ENCODE data around the gene GFY. TPM values are rescaled to one million over a fixed set of nuclear protein-coding genes. Genes with fewer than 3 reads are reported as not detected.
A peak's percentile ranks its signal among the peaks of the same experiment; 100 is the strongest.

GFY gene
- polyA plus RNA-seq (2014; cell fraction: cytosol; rRNA removed): not detected in 2 replicates
- polyA plus RNA-seq (2014; cell fraction: nucleus; rRNA removed): not detected in 2 replicates

DNA sequence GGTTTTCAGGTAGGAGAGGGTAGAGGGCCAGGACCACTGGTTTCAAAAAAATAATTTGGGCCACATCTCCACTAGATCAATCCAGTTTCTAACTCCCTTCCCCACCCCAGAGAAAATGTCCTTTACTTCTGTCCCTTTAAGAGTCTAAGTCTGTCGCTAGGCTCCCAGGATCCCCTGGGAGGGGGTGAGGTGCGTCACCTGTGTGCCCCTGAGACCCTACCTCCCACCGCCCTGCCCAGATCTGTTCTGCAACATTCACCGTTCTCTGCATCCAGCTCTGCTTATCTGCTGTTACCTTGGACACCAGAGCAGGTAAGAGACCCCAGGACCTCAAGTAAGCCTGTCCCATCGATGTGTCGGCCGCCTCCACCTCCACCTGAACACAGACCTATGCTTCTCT, at the start of gene GFY:
Gene GFY (plus strand): TSS at position 211 of the 400 bp plus-strand sequence. CDS start 1,043 bp downstream, outside the sequence.
- DNase-seq (ENCODE audit: low spot score): no peak

DNA sequence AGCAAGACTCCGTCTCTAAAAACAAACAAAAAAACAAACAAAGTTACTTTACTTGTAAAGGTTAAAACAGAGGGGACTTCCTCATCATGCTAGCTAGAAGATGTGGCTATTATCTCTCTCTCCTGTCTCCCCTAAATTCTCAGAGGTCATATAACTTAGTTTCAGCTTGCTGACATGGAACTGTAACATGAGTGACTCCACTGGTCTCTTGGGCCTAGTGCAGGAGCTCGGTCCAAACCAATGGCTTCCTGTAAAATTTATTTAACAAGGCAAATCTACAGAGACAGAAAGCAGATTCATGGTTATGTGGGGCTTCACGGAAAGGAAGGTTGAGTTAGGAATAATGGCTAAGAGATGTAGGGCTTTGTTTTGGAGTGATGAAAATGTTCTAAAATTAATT, 46.7 kb upstream of the GFY start:
- DNase-seq (ENCODE audit: low spot score): no peak

DNA sequence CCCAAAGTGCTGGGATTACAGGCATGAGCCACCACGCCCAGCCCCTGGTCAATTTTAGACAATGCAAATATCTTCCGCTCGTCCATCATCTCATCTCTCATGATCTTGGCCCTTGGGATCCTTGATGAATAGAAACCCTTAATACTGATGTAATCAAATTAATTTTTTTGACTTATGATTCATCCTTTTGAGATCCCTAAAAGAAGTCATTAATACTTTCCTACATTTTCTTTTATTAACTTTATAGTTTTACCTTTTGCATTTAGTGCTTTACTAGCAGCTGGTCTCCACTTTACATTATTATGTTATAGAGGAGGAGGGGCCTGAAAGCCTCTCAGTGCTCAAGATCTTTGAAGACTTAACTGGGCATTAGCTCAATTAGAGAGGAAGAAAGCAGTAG, 44.8 kb upstream of the GFY start:
- no peak for DNase-seq (ENCODE audit: low spot score)

- DNase-seq (ENCODE audit: low spot score): no peak
Observed at GRCh38 chr19:49382639-49383038, 42.5 kb upstream of the GFY start.

DNA sequence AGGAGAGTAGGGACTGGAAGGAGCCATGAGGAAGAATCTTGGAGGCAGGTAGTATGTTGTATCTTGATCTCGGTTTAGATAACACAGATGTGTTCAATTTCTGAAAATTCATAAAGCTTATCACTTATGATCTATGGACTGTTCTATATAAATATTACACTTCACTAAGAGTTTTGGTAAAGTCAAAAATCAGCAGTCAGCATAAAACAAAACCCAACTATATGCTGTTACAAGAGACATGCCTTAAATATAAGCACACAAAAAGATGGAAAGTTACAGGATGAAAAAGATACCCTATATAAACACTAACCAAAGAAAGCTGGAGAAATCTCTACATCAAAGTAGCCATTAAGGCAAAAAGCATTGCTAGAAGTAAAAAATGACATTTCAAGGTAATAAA, 41.6 kb upstream of the GFY start:
- DNase-seq (ENCODE audit: low spot score): no peak

DNA sequence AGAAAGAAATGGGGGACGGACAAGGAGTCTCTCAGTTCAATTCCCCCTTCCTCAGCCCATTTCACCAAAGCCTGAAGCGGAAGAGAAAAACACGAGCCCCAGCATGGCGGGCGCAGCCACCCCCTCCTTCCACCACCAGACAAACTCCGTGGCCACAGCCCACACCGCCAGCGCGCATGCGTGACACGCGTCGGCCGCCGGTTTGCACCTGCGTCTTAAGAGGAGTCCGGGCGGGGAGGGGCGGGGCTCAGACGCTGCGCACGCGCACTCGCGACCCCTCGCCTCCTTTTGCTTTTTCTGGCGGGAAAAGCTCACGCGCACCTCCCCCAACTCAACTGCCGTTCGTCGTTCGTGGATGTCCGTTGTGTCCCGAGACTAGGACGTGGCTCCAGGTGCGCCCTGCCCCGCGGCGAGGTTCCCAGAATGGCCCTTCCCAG, 37.2 kb upstream of the GFY start, which contains the start of gene KASH5:
Gene KASH5 (plus strand): TSS at position 314 of the 437 bp plus-strand sequence. CDS start 2,635 bp downstream, outside the sequence.
- DNase-seq (ENCODE audit: low spot score): no peak

- no peak for DNase-seq (ENCODE audit: low spot score)
Observed at GRCh38 chr19:49389406-49389805, 35.8 kb upstream of the GFY start.

DNA sequence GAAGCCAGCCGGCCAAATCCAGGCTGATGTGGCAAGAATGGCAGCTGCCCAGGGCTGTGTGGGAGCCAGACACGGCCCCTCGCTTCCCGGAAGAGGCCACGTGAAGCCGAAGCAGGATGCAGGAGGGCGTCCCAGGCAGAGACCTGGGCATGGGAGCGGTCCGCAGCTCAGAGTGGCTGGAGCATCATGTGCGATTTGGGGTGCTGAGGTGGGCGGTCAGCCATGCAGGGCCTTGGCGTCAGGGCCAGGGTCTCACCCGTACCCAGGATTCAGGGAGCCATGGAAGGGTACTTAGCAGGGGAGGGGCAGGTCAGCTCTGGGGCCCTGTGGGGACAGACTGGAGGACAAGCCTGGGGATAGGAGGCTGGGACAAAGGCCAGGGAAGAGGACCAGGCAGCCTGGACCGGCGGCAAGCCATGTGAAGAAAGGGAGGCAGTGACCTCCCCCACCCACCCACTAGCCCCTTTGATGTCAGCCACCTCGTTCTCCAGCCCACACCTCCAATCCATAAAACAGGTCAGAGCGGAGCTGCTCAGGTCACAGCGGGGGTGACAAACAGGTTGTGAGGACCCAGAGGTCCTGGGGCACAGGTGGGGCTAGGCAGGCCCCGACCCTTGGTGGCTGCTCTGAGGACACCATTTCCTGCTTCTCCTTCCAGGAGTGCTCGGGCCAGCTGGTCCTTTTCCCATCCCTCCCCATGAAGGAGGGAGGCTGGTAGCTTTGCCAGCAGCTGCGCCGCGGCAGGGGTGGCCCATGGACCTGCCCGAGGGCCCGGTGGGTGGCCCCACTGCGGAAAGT, 34.9 kb upstream of the GFY start:
- no peak for DNase-seq (ENCODE audit: low spot score)

GRCh38 chr19:49390929-49391359, 34.2 kb upstream of the GFY start:
- DNase-seq (ENCODE audit: low spot score): no peak

DNA sequence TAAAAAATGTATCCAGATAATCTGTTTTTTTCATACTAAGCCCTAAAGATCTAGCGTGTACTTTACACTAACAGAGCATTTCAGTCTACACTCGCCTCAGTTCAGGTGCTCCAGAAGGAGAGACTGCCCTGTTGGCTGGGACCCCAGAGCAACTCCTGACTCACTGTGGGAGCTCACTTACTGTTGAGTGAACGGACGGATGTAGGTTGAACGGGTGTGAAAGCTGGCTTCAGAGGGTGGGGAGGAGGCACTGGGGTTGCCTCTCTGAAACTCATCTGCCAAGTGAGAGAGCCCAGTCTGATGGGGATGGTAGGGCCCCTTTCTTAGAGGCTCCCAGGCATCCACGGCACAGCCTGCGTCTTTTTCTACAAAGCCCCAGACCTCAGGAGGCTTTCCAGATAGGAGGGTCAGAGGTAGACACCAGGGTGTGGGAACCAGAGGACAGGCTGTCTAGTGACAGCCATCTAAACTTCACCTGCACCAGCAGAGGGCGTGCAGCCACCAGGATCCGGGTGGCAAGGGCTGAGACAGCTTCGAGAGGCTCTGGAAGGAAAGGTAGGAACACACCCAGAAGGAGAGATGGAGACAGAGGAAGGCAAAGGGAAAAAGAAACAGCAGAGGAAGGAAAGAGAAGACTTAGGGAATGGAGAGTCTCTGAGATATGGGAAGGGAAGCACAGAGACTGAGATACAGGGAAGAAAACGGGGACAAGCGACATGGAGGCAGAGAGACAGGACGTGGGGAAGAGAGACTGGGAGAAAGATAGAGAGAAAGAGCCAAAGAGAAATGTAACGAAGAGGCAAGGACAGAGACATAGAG, 33.4 kb upstream of the GFY start:
- peak; percentile 71 for DNase-seq (ENCODE audit: low spot score)

GRCh38 chr19:49393881-49394280, 31.3 kb upstream of the GFY start:
- DNase-seq (ENCODE audit: low spot score): no peak

- DNase-seq (ENCODE audit: low spot score): no peak
Observed at GRCh38 chr19:49395581-49396407, 29.4 kb upstream of the GFY start.

- no peak for DNase-seq (ENCODE audit: low spot score)
Observed at GRCh38 chr19:49396738-49397505, 28.3 kb upstream of the GFY start.

DNA sequence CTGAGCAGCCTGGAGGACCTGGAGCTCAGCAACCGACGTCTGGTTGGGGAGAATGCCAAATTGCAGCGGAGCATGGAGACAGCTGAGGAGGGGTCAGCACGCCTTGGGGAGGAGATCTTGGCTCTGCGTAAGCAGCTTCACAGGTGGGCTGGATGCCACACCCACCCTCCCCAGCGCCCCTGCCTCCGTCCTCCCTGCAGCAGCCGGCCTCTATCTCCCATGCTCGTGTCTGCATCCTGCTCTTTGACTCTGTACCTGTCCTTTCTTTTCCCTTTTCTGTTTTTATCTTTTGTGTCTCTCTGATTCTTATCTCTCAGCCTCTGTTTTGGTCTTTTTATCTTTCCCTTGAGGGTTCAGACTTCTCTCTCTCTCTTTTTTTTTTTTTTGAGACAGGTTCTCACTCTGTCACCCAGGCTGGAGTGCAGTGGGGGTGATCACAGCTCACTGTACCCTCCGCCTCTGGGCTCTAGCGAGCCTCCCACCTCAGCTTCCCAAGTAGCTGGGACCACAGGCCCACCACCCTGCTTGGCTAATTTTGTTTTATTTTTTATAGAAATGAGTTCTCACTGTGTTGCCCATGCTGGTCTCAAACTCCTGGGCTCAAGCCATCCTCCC, 27.1 kb upstream of the GFY start:
- no peak for DNase-seq (ENCODE audit: low spot score)

DNA sequence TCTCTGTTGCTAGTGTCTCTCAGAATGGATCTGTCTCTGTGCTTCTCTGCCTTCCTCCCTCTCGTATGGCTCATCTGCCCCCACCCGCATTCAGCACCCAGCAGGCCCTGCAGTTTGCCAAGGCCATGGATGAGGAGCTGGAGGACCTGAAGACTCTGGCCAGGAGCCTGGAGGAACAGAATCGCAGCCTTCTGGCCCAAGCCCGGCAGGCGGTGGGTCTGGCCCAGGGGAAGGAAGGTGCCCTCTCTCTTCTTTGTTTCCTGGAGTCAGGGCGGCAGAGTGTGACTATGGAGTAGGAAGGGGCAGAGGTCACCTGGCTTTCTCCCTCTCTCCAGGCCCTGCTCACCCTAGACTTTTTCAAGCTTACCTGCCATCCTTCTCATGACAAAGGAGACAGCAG, 26.3 kb upstream of the GFY start:
- DNase-seq (ENCODE audit: low spot score): no peak

DNA sequence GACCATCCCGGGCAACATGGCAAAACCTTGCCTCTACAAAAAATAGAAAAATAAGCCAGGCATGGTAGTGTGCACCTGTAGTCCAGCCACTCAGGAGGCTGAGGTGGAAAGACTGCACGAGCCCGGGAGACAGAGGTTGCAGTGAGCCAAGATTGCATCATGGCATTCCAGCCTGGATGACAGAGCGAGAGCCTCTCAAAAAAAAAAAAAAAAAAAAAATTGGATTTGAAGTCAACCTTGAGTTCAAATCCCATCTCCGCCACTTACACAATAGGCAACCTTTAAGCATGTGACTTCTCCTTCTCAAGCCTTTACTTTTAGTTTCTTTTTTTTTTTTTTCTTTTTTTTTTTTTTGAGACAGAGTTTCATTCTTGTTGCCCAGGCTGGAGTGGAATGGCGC, 25.2 kb upstream of the GFY start:
- no peak for DNase-seq (ENCODE audit: low spot score)

DNA sequence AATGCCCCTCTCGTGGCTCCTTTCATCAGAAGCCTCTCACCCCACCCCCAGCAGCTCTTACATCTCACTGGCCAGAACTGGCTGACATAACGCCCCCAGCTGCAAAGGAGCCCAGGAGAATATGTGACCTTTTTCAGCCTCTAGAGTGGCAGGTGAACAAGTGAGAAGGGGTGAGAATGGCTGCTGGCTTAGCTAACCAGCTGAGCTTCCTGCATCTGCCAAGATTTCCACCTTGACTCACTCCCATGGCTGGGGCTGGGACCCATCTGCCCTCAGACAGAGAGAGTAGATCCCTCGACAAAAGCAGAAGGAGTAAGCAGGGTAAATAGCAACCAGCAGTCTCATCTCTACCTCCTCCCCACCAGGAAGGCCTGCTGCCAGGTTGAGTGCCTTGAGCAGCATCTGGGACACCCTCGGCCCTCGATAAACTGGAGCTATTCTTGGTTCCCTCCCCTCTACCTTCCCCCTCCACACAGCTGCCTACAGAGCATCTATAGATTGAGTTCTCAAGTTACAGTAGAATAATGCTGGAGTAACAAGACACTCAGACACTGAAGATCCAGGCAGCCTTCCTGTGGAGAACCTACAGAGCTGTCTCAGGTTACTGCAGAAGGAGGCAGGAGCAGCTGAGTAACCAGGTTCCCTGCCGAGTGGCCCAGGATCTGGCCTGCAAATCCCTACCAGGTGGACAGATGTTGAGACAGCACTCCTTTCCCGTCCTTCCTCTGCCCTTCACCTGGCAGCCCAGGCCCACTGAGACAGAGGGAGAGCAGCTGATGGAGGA, 21.6 kb upstream of the GFY start:
- no peak for DNase-seq (ENCODE audit: low spot score)

DNA sequence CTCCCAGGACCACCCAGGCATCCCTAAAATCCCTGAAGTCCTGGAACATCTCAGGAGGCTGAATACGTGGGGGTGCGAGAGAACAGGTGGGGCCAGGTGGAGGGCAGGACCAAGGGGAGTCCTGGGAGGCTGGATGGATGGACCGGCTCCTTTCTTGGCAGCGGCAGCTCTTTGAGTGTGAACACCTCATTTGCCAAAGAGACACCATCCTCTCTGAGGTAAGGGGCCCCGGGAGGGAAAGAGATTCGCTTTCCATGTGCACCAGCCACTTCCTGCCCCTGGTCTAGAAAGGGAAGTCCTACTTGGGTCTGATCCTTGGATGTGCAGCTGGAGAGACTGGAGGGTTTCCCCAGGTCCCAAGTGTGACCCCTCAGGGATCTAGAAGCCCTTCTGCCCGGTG, 18.1 kb upstream of the GFY start:
- DNase-seq (ENCODE audit: low spot score): no peak

DNA sequence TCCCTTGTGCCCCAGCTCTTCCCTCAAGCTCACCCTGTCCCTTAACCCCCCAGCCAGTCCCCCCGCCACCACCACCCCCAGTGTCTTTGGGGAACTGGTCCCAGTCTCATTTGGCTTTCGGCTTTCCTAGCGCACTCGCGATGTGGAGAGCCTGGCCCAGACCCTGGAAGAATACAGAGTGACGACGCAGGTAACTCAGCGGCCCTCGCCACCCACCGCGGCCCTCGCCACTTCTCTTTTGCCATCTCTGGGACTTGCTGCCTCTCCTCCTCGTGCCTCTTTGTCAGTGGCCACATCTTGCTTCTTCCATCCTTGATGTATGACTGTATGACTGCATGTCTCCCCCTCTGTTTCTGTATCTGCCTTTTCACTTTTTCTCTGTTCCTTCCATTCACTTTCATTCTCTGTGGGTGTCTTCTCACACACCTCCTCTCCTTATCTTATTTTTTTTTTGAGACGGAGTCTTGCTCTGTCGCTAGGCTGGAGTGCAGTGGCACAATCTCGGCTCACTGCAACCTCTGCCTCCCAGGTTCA, 17.6 kb upstream of the GFY start:
- no peak for DNase-seq (ENCODE audit: low spot score)
